ENCODE measurements around the gene GIT2. TPM values are rescaled to one million over a fixed set of nuclear protein-coding genes. Genes with fewer than 3 reads are reported as not detected.

GIT2 gene
- total RNA-seq, 1 donor from 2014 or later: 38.4 TPM

DNA sequence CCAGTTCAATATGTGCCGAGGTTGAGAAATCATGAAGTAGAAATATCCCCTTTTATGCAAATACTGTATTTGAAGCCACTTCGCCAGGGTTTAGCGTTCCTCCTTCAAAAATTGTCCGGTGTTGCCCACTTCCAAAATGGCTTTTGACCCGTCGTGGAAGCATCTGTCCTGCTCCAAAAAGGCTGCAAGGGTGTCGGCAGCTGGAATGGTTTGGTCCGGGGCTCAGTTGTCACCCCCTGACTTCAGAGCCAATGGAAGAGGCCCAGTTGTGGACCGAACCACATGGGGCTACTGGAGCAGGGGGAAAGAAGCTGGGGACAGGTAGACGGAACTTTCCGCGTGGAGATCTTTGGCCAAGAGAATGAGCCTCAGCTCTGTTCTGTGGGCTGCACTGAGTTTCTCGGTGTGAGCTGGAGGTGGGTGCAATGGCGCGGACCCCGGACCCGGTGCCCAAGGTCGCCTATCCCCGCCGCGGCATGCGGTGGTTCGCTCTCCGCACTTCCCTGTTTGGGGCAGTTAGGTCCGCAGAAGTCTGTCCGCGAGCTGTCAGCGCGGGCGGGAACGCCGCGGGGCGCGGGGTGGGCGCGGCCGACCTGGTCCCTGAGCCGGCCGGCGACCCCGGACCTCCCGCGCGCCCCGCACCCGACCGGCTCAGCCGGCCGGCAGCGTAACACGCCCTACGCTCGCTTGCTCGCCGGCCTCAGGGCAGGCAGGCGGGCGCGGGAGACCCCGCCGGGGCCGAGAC lies 2.9 kb upstream of the GIT2 start, which contains the start of gene ANKRD13A:
Gene ANKRD13A (plus strand): TSS at position 527 of the 745 bp plus-strand sequence. CDS start 259 bp downstream, outside the sequence.
- H3K36me3 Mint-ChIP-seq: no peaks in the 10 kb centered on the region
- TF ChIP-seq, protein P1, sequence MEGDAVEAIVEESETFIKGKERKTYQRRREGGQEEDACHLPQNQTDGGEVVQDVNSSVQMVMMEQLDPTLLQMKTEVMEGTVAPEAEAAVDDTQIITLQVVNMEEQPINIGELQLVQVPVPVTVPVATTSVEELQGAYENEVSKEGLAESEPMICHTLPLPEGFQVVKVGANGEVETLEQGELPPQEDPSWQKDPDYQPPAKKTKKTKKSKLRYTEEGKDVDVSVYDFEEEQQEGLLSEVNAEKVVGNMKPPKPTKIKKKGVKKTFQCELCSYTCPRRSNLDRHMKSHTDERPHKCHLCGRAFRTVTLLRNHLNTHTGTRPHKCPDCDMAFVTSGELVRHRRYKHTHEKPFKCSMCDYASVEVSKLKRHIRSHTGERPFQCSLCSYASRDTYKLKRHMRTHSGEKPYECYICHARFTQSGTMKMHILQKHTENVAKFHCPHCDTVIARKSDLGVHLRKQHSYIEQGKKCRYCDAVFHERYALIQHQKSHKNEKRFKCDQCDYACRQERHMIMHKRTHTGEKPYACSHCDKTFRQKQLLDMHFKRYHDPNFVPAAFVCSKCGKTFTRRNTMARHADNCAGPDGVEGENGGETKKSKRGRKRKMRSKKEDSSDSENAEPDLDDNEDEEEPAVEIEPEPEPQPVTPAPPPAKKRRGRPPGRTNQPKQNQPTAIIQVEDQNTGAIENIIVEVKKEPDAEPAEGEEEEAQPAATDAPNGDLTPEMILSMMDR (conservative IDR thresholded peaks at IDR 0.05): no peak
- peak within 1 kb of the TSS; percentile 98 for H3K27ac Mint-ChIP-seq
- DNase-seq (ENCODE audit: extremely low spot score, unreplicated experiment): peak; percentile 85
- peak within 1 kb of the TSS; percentile 100 for H3K4me3 Mint-ChIP-seq
- no peaks in the 10 kb centered on the region for H3K9me3 Mint-ChIP-seq
- peaks cover 31% of the 10 kb centered on the region for H3K4me1 Mint-ChIP-seq (ENCODE audit: unreplicated experiment)
- no peaks in the 10 kb centered on the region for H3K27me3 Mint-ChIP-seq

DNA sequence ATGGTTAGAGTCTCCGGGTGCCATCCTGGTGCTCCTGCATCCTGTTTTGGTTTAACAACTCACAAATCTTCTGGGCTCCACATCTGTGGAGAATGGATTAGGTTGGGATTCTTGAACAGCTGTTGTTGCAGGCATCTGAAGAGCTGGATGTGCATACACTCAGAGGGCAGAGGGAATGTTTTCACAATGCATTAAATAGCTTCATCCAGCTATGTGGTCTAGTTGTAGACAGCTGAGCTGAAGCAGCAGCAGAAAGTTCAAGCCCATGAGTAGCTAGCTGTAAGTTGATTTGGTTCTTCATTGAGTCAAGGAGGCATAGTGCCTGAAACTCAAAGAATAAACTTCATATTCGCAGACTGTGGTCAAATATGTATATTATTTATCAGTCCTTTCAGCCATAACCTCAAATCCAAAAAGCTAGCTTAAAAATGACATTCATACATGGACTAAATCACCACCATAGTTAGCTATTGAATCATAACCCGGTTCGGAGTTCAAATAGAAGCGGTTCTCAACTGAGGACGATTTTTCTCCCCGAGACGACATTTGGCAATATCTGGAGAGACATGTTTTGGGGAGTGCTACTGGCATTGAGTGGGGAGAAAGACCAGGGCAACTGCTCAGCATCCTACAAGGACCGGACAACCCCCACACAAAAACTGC lies 2.2 kb upstream of the GIT2 start:
- H3K4me1 Mint-ChIP-seq (ENCODE audit: unreplicated experiment): peaks cover 30% of the 10 kb centered on the region
- DNase-seq (ENCODE audit: extremely low spot score, unreplicated experiment): no peak

DNA sequence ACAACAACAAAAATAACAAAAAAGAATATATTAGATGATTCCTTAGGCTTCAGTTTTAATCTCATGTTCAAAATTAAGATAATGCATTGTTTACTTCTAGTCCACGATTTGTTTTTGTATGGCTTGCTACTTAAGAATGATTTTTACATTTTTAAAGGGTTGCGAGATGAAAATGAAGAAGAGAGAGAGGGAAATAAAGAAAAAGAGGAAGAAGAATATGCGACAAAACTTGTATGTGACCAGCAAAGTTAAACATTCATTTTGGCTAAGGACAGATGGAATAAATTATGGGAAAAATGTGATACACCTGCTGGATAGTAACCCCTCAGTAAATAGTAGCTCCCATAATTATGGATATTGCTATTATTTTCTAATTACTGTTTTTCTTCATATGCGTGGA lies 1.2 kb upstream of the GIT2 start:
- TF ChIP-seq, protein P1 (conservative IDR thresholded peaks at IDR 0.05): no peak
- H3K4me1 Mint-ChIP-seq (ENCODE audit: unreplicated experiment): peaks cover 25% of the 10 kb centered on the region
- no peaks in the 10 kb centered on the region for H3K9me3 Mint-ChIP-seq
- peak overlapping the region; percentile 96 for H3K4me3 Mint-ChIP-seq
- DNase-seq (ENCODE audit: extremely low spot score, unreplicated experiment): no peak
- H3K27ac Mint-ChIP-seq: peak overlapping the region; percentile 1
- no peaks in the 10 kb centered on the region for H3K27me3 Mint-ChIP-seq
- H3K36me3 Mint-ChIP-seq: no peaks in the 10 kb centered on the region

More for the DNA sequence above, 2.2 kb upstream of the GIT2 start:
- TF ChIP-seq, protein P1 (conservative IDR thresholded peaks at IDR 0.05): no peak
- no peaks in the 10 kb centered on the region for H3K9me3 Mint-ChIP-seq
- peak overlapping the region; percentile 98 for H3K27ac Mint-ChIP-seq
- H3K4me3 Mint-ChIP-seq: peak overlapping the region; percentile 96
- H3K36me3 Mint-ChIP-seq: no peaks in the 10 kb centered on the region
- H3K27me3 Mint-ChIP-seq: no peaks in the 10 kb centered on the region

DNA sequence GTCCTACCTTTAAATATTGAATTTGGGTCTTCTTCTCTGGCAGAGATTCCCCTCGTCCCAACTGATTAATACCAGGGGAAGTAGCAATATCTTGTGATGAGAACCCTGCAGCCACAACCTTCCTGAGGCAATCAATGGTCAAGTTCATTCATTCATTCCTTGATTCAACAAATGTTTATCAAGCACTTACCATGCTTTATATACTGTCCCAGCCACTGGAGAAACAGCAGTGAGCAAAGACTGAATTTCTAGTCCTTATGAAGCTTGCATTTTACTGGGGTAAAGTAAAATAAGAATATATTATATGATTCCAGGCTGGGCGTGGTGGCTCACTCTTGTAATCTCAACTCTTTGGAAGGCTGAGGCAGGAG lies 300 bp upstream of the GIT2 start:
- no peaks in the 10 kb centered on the region for H3K9me3 Mint-ChIP-seq
- no peak for DNase-seq (ENCODE audit: extremely low spot score, unreplicated experiment)
- TF ChIP-seq, protein P1 (conservative IDR thresholded peaks at IDR 0.05): no peak
- peaks cover 25% of the 10 kb centered on the region for H3K4me1 Mint-ChIP-seq (ENCODE audit: unreplicated experiment)
- H3K4me3 Mint-ChIP-seq: peak overlapping the region; percentile 92
- H3K27ac Mint-ChIP-seq: peak overlapping the region; percentile 91
- no peaks in the 10 kb centered on the region for H3K36me3 Mint-ChIP-seq
- no peaks in the 10 kb centered on the region for H3K27me3 Mint-ChIP-seq

DNA sequence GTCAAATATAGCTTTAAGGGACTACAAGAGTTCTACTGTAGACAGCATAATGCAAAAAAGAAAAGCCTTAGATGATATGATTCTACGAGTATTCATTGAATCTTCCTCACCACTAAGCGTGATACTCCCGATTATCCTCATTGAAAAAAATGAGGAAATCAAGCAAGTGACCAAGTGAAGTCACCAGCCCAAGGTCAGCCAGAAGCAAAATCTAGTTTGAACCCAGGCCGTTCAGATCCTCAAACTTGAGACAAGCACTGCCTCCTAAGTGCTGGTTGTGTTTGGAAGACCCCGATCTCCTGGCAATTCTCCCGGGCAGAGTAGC lies 845 bp downstream of the GIT2 start:
- peak overlapping the region; percentile 75 for H3K27ac Mint-ChIP-seq
- TF ChIP-seq, protein P1 (conservative IDR thresholded peaks at IDR 0.05): no peak
- H3K36me3 Mint-ChIP-seq: no peaks in the 10 kb centered on the region
- peaks cover 22% of the 10 kb centered on the region for H3K4me1 Mint-ChIP-seq (ENCODE audit: unreplicated experiment)
- DNase-seq (ENCODE audit: extremely low spot score, unreplicated experiment): no peak
- no peaks in the 10 kb centered on the region for H3K27me3 Mint-ChIP-seq
- no peaks in the 10 kb centered on the region for H3K9me3 Mint-ChIP-seq
- H3K4me3 Mint-ChIP-seq: peak overlapping the region; percentile 97

All from type B pancreatic cell (in vitro differentiated cells).